HG02763 (cell line): ENCODE measurements around the gene PLAAT3.
"Not testable (repeated sequence)": the region's sequence is repeated elsewhere in the genome, so short reads cannot be mapped to it uniquely, and the experiment has no call there.

Source experiments
- ATAC-seq: cut with Tn5 transposase; IDR thresholded peaks from one replicate; pipeline ENCODE4 v1.9.1; 2021; ENCODE audit warnings: mild to moderate bottlenecking, moderate library complexity; ENCODE audit not compliant: unreplicated experiment

The PLAAT3 gene

GRCh38 chr11:63542506-63542905 is 71.7 kb downstream of the PLAAT3 start:
- not testable (repeated sequence) for ATAC-seq

- ATAC-seq, result no peak
Measured at GRCh38 chr11:63537293-63538101, 76.7 kb downstream of the PLAAT3 start.

DNA sequence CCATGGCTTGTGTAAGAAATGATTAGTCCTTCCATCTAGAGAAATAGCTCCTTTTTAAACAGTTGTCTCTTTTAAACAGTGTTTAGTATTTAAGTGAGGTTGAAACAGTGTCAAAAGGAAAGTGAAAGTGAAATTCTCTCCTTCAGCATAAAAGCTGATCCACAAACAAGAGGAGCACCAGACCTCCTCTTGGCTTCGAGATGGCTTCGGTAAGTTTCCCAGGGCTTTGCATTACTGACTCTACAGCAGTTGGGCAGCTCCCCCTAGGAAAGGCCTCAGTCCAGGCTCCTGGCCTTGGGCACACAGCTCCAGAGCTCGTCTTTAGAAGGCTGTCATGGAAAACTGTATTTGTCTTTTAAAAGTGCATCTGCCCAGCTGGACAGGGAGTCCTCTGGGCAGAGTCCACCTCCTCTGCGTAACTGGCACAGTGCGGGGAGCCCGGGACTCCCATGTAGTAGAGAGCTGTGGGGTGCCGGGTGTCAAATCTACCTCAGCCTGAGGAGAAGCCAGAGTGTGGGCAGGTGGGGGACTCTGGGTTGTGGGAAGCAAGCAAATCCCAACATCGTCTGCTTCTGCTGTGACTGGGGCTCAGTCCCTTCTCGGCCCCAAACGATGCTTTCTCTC is 77.5 kb downstream of the PLAAT3 start, which contains the start of gene PLAAT4:
PLAAT4 (plus strand) TSS at position 140 of the 624 bp plus-strand sequence; CDS start at position 201, 61 bp downstream.
- no peak for ATAC-seq

DNA sequence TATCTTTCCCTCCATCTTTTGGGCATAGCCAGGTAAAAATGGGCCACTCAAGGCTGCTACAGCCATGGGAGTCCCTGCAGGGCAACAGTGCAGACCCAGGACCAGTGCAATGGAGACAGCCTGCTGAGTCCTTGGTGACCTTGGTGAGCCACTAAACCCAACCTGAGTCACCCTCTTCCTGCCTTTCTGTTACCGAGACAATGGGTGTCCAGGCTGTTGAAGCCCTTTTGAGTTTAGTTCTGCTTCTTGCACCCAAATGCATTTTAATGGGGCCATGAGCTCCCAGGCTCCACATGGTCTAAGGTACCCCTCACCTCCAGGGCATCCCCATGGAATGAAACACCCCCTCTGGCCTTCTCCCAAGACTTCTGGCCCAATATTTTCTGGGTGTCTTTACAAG is 78.5 kb downstream of the PLAAT3 start:
- no peak for ATAC-seq

- no peak for ATAC-seq
Measured at GRCh38 chr11:63534895-63535461, 79.3 kb downstream of the PLAAT3 start.

GRCh38 chr11:63534076-63534475 is 80.2 kb downstream of the PLAAT3 start:
- ATAC-seq, result no peak

- ATAC-seq, result no peak
Measured at GRCh38 chr11:63532799-63533475, 81.3 kb downstream of the PLAAT3 start.

DNA sequence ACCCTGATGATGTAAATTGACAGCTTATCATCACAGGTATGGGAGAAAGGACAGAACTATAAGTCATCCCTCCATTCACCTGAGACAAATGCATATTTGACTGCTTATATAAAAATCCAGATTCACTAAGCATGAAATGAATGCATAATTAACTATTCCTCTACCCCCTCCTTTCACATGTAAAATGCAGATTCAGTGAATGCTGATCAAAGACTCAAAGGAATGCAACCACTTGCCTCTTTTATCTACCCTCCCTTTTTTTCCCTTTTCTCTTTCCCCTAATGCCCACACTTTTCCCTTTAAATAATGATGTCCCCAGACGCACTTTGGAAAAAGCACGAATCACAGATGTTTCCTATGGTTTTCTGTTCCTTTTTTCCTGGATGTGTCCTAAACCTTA is 82.1 kb downstream of the PLAAT3 start:
- ATAC-seq, result no peak

GRCh38 chr11:63531074-63531792 is 83.0 kb downstream of the PLAAT3 start:
- ATAC-seq, result peak; percentile 78

GRCh38 chr11:63530021-63530420 is 84.2 kb downstream of the PLAAT3 start:
- ATAC-seq, result no peak

GRCh38 chr11:63529373-63529772 is 84.9 kb downstream of the PLAAT3 start:
- not testable (repeated sequence) for ATAC-seq

- not testable (repeated sequence) for ATAC-seq
Measured at GRCh38 chr11:63528729-63529278, 85.4 kb downstream of the PLAAT3 start.

- not testable (repeated sequence) for ATAC-seq
Measured at GRCh38 chr11:63528156-63528555, 86.1 kb downstream of the PLAAT3 start.

DNA sequence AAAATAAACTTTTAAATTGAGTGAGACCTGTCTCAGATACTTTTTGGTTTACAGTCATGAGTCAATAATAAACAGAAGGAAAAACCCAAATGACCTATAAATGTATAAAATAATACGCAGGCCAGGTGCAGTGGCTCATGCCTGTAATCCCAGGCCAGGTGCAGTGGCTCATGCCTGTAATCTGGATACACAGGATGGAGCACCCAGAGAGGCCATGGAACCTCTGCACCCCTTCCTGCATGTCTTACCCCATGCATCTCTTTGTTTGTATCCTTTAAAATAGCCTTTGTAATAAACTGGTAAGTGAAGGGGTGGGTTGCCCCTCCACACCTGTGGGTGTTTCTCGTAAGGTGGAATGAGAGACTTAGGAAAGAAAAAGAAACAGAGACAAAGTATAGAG is 86.6 kb downstream of the PLAAT3 start:
- ATAC-seq, result no peak
